H9 (cell line): ENCODE data around the gene TGFBRAP1. TPM values are rescaled to one million over a fixed set of nuclear protein-coding genes. Genes with fewer than 3 reads are reported as not detected.

Experiments
- DNase-seq: peaks from one replicate; pipeline ENCODE4 v3.0.0-alpha.2; 2017
- H2AFZ ChIP-seq: one replicate; pipeline ENCODE4 v1.6.1; 2013; ENCODE audit warnings: mild to moderate bottlenecking, low read length, control low read depth, moderate library complexity
- H2AK5ac ChIP-seq: 2 replicates; pipeline ENCODE4 v1.6.1; 2013; ENCODE audit warnings: low read length, control low read depth, mixed read lengths; ENCODE audit not compliant: insufficient read length
- H2BK120ac ChIP-seq: one replicate; pipeline ENCODE4 v1.6.1; 2013; ENCODE audit warnings: low read depth, mild to moderate bottlenecking, low read length, control low read depth, inconsistent platforms; ENCODE audit not compliant: poor library complexity, severe bottlenecking
- H2BK12ac ChIP-seq: 2 replicates; pipeline ENCODE4 v1.6.1; 2013; ENCODE audit warnings: low read length, control low read depth, mixed read lengths, low read depth; ENCODE audit not compliant: insufficient read length
- H2BK15ac ChIP-seq: 2 replicates; pipeline ENCODE4 v1.6.1; 2013; ENCODE audit warnings: low read depth, low read length, control low read depth
- H2BK20ac ChIP-seq: one replicate; pipeline ENCODE4 v1.6.1; 2013; ENCODE audit warnings: low read depth, mild to moderate bottlenecking, low read length, control low read depth, inconsistent platforms; ENCODE audit not compliant: poor library complexity, severe bottlenecking
- H2BK5ac ChIP-seq: 2 replicates; pipeline ENCODE4 v1.6.1; 2013; ENCODE audit warnings: low read length, control low read depth, mixed read lengths; ENCODE audit not compliant: insufficient read length
- H3K14ac ChIP-seq: 2 replicates; pipeline ENCODE4 v1.6.1; 2013; ENCODE audit warnings: low read length, control low read depth; ENCODE audit not compliant: insufficient read depth
- H3K18ac ChIP-seq: 2 replicates; pipeline ENCODE4 v1.6.1; 2013; ENCODE audit warnings: low read depth, mild to moderate bottlenecking, mixed read lengths, low read length, control low read depth; ENCODE audit not compliant: insufficient read length
- H3K23ac ChIP-seq: 2 replicates; pipeline ENCODE4 v1.6.1; 2013; ENCODE audit warnings: low read length, control low read depth, mixed read lengths, low read depth; ENCODE audit not compliant: insufficient read length
- H3K23me2 ChIP-seq: 2 replicates; pipeline ENCODE4 v1.6.1; 2013; ENCODE audit warnings: low read depth, mild to moderate bottlenecking, mixed read lengths, low read length, control low read depth; ENCODE audit not compliant: insufficient read length, poor library complexity, severe bottlenecking
- H3K27ac ChIP-seq: 2 replicates; pipeline ENCODE4 v1.5.1; 2013; ENCODE audit warnings: low read length, control low read depth, mixed read lengths, low read depth; ENCODE audit not compliant: insufficient read length
- H3K27me3 ChIP-seq: 2 replicates; pipeline ENCODE4 v1.6.1; 2013; ENCODE audit warnings: low read length, control low read depth, inconsistent platforms; ENCODE audit not compliant: insufficient read depth
- H3K4ac ChIP-seq: 2 replicates; pipeline ENCODE4 v1.6.1; 2013; ENCODE audit warnings: low read depth, mild to moderate bottlenecking, control low read depth, inconsistent platforms, low read length, moderate library complexity
- H3K4me1 ChIP-seq: 2 replicates; pipeline ENCODE4 v1.6.1; 2013; ENCODE audit warnings: low read length, control low read depth, inconsistent platforms; ENCODE audit not compliant: insufficient read depth
- H3K4me2 ChIP-seq: 2 replicates; pipeline ENCODE4 v1.6.1; 2013; ENCODE audit warnings: low read length, control low read depth, mixed read lengths; ENCODE audit not compliant: insufficient read length, insufficient read depth
- H3K56ac ChIP-seq: 2 replicates; pipeline ENCODE4 v1.6.1; 2013; ENCODE audit warnings: low read depth, mild to moderate bottlenecking, mixed read lengths, low read length, control low read depth; ENCODE audit not compliant: insufficient read length
- H3K79me1 ChIP-seq: 2 replicates; pipeline ENCODE4 v1.6.1; 2013; ENCODE audit warnings: low read depth, mild to moderate bottlenecking, moderate library complexity, low read length, control low read depth, inconsistent platforms; ENCODE audit not compliant: insufficient read depth, poor library complexity, severe bottlenecking
- H3K79me2 ChIP-seq: 2 replicates; pipeline ENCODE4 v1.6.1; 2013; ENCODE audit warnings: low read length, control low read depth, inconsistent platforms; ENCODE audit not compliant: insufficient read depth
- H3K9ac ChIP-seq: 2 replicates; pipeline ENCODE4 v1.6.1; 2013; ENCODE audit warnings: low read length, control low read depth, mixed read lengths; ENCODE audit not compliant: insufficient read length; ENCODE audit errors: extremely low read depth
- H3K9me3 ChIP-seq: one replicate; pipeline ENCODE4 v1.6.1; 2013; ENCODE audit warnings: low read depth, low read length, inconsistent platforms; ENCODE audit not compliant: control insufficient read depth
- H3T11ph ChIP-seq: one replicate; pipeline ENCODE4 v1.6.1; 2013; ENCODE audit warnings: mild to moderate bottlenecking, low read length, control low read depth, inconsistent platforms
- H4K20me1 ChIP-seq: one replicate; pipeline ENCODE4 v1.6.1; 2013; ENCODE audit not compliant: control insufficient read depth, insufficient read length, insufficient read depth
- H4K5ac ChIP-seq: 2 replicates; pipeline ENCODE4 v1.6.1; 2013; ENCODE audit warnings: low read depth, mild to moderate bottlenecking, mixed read lengths, low read length, control low read depth; ENCODE audit not compliant: insufficient read length
- H4K8ac ChIP-seq: replicated peaks from 2 replicates; pipeline ENCODE4 v1.6.1; 2013; ENCODE audit warnings: low read length, control low read depth, mixed read lengths, low read depth; ENCODE audit not compliant: insufficient read length
- H4K91ac ChIP-seq: 2 replicates; pipeline ENCODE4 v1.6.1; 2013; ENCODE audit warnings: low read depth, mild to moderate bottlenecking, moderate library complexity, mixed read lengths, low read length, control low read depth; ENCODE audit not compliant: insufficient read length
- H3K27ac Mint-ChIP-seq, 3 experiments: 2 replicates in 2 of 3; 3 replicates in 1 of 3; pipeline ENCODE4 v1.8.0; 2020 to 2021; ENCODE audit warnings: mixed read lengths in 3 of 3, mild to moderate bottlenecking in 1 of 3, moderate library complexity in 1 of 3
- H3K27me3 Mint-ChIP-seq: 2 replicates; pipeline ENCODE4 v1.8.0; 2021; ENCODE audit warnings: low read depth, mild to moderate bottlenecking, moderate library complexity, mixed read lengths
- H3K36me3 Mint-ChIP-seq, 3 experiments: 2 replicates in 2 of 3; 3 replicates in 1 of 3; pipeline ENCODE4 v1.8.0; 2020 to 2021; ENCODE audit warnings: low read depth in 3 of 3, mixed read lengths in 3 of 3; ENCODE audit not compliant: insufficient read depth in 1 of 3
- H3K4me1 Mint-ChIP-seq, 2 experiments: 2 replicates each; pipeline ENCODE4 v1.8.0; 2020; ENCODE audit warnings: mixed read lengths in 2 of 2
- H3K4me3 Mint-ChIP-seq, 2 experiments: 2 replicates in 1 of 2; 3 replicates in 1 of 2; pipeline ENCODE4 v1.8.0; 2020 to 2021; ENCODE audit warnings: mild to moderate bottlenecking in 2 of 2, mixed read lengths in 2 of 2, moderate library complexity in 1 of 2
- H3K9me3 Mint-ChIP-seq, 2 experiments: 2 replicates in 1 of 2; 3 replicates in 1 of 2; pipeline ENCODE4 v1.8.0; 2020; ENCODE audit warnings: mild to moderate bottlenecking in 2 of 2, mixed read lengths in 2 of 2, moderate library complexity in 1 of 2
- WGBS: extraction: QIAGEN DNeasy Blood & Tissue Kit; methylation state at CpG from one replicate; pipeline ENCODE4 v1.1.7; 2013; ENCODE audit warnings: missing lambda C conversion rate, low lambda C conversion rate, mixed read lengths; ENCODE audit not compliant: insufficient read length; ENCODE audit errors: extremely low coverage; 5-methylcytosine and 5-hydroxymethylcytosine counted together
- total RNA-seq: library from RNA; stranded (reverse); gene quantifications from 2 replicates; pipeline ENCODE4 v1.2.1, GENCODE V29; 2021
- TF ChIP-seq, protein P1 (sequence below): fragments of 200-600 bp; sonication (generic); conservative IDR thresholded peaks from 3 replicates; pipeline ENCODE4 v1.8.0; 2021; ENCODE audit warnings: antibody characterized with exemption, mild to moderate bottlenecking

TGFBRAP1 gene
- total RNA-seq, 1 experiment from 2014 or later = 23.6 TPM

DNA sequence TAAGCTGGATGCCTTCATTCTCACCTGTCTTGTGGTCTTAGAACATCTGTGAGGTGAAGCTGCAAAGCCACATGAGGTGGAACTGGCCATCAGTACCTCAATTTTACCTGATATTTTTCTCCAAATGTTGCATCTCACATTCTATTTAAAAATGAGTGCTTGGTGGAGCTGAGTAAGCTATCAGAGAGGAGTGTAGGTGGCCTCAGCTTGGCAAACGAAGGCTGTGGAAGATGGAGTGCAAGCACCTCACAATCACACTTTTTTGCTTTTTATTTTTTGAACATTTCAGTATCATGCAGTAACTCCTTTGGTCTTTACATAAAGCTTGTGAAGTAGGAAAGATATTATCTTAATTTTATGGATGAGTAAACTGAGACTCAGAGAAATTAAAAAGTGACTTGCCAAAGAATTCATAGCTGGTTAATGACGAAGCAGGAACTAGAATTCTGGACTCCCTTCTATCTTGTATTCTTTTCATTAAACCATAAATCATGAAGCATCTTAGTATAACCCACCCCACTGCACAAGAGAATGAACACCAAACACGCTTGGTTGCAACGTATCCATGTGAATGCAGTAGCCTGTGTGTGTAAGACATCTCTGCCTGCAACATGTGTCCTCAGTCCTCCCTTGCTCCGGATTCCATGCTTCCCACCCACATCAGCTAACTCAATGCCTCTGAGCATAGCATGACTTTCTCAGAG, 35.1 kb upstream of the TGFBRAP1 start:
- H3K4me2 ChIP-seq = no peak overlapping the region
- H3K79me2 ChIP-seq = no peaks in the 10 kb centered on the region
- no peaks in the 10 kb centered on the region for H3K79me1 ChIP-seq
- H3K9me3 ChIP-seq = no peaks in the 10 kb centered on the region
- no peak overlapping the region for H4K8ac ChIP-seq
- H3K27me3 ChIP-seq = no peaks in the 10 kb centered on the region
- Mint-ChIP-seq H3K9me3 (no peaks in the 10 kb centered on the region), H3K27me3 (no peaks in the 10 kb centered on the region), H3K27ac (no peak overlapping the region), H3K36me3 (peaks cover 14 to 59% (median 56%) of the 10 kb centered on the region in 3 experiments), H3K4me3 (no peak overlapping the region), H3K4me1 (peaks cover under 1% of the 10 kb centered on the region in 2 experiments)
- no peak overlapping the region for H2BK5ac ChIP-seq
- H3K27ac ChIP-seq = no peak overlapping the region
- H2BK20ac ChIP-seq = no peak overlapping the region
- no peak overlapping the region for H3K14ac ChIP-seq
- no peak overlapping the region for H2BK120ac ChIP-seq
- DNase-seq = no peak
- no peak overlapping the region for H2BK15ac ChIP-seq
- no peak overlapping the region for H2BK12ac ChIP-seq
- H3K18ac ChIP-seq = no peak overlapping the region
- no peak overlapping the region for H3K23ac ChIP-seq
- no peak overlapping the region for H3K4ac ChIP-seq
- no peaks in the 10 kb centered on the region for H3K4me1 ChIP-seq
- no peaks in the 10 kb centered on the region for H4K20me1 ChIP-seq
- no peak overlapping the region for H2AK5ac ChIP-seq
- TF ChIP-seq, protein P1, sequence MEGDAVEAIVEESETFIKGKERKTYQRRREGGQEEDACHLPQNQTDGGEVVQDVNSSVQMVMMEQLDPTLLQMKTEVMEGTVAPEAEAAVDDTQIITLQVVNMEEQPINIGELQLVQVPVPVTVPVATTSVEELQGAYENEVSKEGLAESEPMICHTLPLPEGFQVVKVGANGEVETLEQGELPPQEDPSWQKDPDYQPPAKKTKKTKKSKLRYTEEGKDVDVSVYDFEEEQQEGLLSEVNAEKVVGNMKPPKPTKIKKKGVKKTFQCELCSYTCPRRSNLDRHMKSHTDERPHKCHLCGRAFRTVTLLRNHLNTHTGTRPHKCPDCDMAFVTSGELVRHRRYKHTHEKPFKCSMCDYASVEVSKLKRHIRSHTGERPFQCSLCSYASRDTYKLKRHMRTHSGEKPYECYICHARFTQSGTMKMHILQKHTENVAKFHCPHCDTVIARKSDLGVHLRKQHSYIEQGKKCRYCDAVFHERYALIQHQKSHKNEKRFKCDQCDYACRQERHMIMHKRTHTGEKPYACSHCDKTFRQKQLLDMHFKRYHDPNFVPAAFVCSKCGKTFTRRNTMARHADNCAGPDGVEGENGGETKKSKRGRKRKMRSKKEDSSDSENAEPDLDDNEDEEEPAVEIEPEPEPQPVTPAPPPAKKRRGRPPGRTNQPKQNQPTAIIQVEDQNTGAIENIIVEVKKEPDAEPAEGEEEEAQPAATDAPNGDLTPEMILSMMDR = no peak
- no peak overlapping the region for H4K91ac ChIP-seq
- no peaks in the 10 kb centered on the region for H3K23me2 ChIP-seq
- no peak overlapping the region for H3K9ac ChIP-seq
- H2AFZ ChIP-seq = no peak overlapping the region
- H4K5ac ChIP-seq = no peak overlapping the region
- H3K56ac ChIP-seq = no peak overlapping the region
- WGBS = no CpG with 5 or more reads among the region's 5 CpGs
- no peak overlapping the region for H3T11ph ChIP-seq
